ENCODE measurements around the gene MLKL. TPM values are rescaled to one million over a fixed set of nuclear protein-coding genes. Genes with fewer than 3 reads are reported as not detected.

MLKL gene
- total RNA-seq, 4 donors from 2014 or later: 1.2 to 4.6 (median 2.9) TPM

DNA sequence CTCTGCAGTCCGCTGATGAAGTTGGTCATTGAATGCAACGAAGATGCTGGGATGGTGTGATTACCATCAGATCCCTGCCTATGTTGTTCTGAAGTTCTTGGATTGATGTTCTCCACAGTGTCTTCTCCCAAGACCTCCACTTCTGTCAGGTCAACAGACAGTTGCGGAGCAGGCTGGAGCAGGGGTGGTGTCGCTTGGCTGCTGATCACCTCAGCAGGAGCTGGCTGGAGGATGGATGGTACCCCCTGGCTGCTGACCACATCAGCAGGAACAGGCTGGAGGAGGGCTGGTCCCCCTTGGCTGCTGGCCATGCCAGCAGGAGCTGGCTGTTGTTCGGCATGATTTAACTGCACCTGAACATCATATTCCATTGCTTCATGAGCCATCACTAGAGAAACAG is 39.6 kb downstream of the MLKL start:
- intact Hi-C loops (cut with DNase I; ENCODE audit: low total_unique reads) (no loop called here), in situ Hi-C loops (cut with MboI; ENCODE audit: low sequenced_read_pairs in 4 of 4) (no loop called here)
- DNase-seq (no peak), ATAC-seq (no peak)
- no peaks in the 10 kb centered on the region for H3K27me3 ChIP-seq
- no peak overlapping the region for H3K27ac ChIP-seq
- H3K4me3 ChIP-seq: no peak overlapping the region
- TF ChIP-seq POLR2A (IDR thresholded peaks at IDR 0.05): no peak
- TF ChIP-seq, protein P1, sequence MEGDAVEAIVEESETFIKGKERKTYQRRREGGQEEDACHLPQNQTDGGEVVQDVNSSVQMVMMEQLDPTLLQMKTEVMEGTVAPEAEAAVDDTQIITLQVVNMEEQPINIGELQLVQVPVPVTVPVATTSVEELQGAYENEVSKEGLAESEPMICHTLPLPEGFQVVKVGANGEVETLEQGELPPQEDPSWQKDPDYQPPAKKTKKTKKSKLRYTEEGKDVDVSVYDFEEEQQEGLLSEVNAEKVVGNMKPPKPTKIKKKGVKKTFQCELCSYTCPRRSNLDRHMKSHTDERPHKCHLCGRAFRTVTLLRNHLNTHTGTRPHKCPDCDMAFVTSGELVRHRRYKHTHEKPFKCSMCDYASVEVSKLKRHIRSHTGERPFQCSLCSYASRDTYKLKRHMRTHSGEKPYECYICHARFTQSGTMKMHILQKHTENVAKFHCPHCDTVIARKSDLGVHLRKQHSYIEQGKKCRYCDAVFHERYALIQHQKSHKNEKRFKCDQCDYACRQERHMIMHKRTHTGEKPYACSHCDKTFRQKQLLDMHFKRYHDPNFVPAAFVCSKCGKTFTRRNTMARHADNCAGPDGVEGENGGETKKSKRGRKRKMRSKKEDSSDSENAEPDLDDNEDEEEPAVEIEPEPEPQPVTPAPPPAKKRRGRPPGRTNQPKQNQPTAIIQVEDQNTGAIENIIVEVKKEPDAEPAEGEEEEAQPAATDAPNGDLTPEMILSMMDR (IDR thresholded peaks at IDR 0.05 in 4 of 5, conservative IDR thresholded peaks at IDR 0.05 in 1 of 5): no peak
- no peaks in the 10 kb centered on the region for H3K9me3 ChIP-seq
- peaks cover 4 to 6% of the 10 kb centered on the region in 2 donors for H3K4me1 ChIP-seq
- H3K36me3 ChIP-seq: peaks cover 0 to 53% of the 10 kb centered on the region in 2 donors

DNA sequence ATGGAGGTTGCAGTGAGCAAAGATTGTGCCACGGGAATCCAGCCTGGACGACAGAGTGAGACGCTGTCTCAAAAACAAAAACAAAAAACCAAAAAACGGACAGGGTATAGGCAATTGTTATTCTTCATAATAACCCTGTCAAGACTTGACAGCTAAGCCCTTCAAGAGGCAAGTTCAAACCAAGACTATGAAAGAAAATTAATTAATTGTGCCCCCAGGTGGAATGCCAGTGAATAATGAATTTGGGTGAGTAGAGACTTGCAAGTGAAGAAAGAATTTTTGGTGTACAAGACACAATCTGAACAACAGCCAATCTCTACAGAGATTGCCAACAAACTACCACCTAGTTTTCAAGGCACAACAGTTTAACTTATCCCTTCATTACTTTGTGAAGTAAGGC is 40.3 kb downstream of the MLKL start:
- no peak overlapping the region for H3K27ac ChIP-seq
- intact Hi-C loops (cut with DNase I; ENCODE audit: low total_unique reads) (no loop called here), in situ Hi-C loops (cut with MboI; ENCODE audit: low sequenced_read_pairs in 4 of 4) (no loop called here)
- no peaks in the 10 kb centered on the region for H3K4me1 ChIP-seq
- no peak for DNase-seq
- H3K4me3 ChIP-seq: no peak overlapping the region
- H3K36me3 ChIP-seq: peaks cover 0 to 53% of the 10 kb centered on the region in 2 donors
- TF ChIP-seq, protein P1 (IDR thresholded peaks at IDR 0.05 in 4 of 5, conservative IDR thresholded peaks at IDR 0.05 in 1 of 5): no peak
- no peak for TF ChIP-seq POLR2A (IDR thresholded peaks at IDR 0.05)
- ATAC-seq: no peak
- no peaks in the 10 kb centered on the region for H3K9me3 ChIP-seq
- no peaks in the 10 kb centered on the region for H3K27me3 ChIP-seq

DNA sequence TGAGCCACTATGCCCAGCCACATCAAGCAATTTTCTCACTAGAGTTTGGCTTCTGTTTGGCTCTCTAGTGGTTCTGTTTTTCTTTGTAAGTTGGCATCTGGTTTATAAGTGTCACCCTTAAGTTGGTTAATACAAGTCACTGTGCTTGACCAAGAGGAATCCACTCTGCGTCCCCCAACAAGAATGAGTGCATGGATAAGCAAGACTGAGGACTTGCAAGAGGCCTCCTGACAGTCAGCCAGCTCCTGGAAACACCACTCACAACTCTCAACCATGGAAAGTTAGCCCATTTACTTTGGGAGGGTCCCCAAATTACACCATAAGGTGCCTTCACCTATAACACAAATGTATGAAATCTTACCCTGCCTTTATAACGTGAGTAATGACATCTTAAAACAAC is 41.6 kb downstream of the MLKL start:
- no peak for TF ChIP-seq POLR2A (IDR thresholded peaks at IDR 0.05)
- TF ChIP-seq, protein P1 (IDR thresholded peaks at IDR 0.05 in 4 of 5, conservative IDR thresholded peaks at IDR 0.05 in 1 of 5): no peak
- ATAC-seq (no peak), DNase-seq (no peak)
- Histone ChIP-seq H3K9me3 (no peaks in the 10 kb centered on the region), H3K4me1 (no peaks in the 10 kb centered on the region), H3K27me3 (no peaks in the 10 kb centered on the region), H3K4me3 (no peak overlapping the region), H3K36me3 (peaks cover 0 to 44% of the 10 kb centered on the region in 2 donors), H3K27ac (no peak overlapping the region)
- intact Hi-C loops (cut with DNase I; ENCODE audit: low total_unique reads): no loop called here
- in situ Hi-C loops (cut with MboI; ENCODE audit: low sequenced_read_pairs in 4 of 4): no loop called here

DNA sequence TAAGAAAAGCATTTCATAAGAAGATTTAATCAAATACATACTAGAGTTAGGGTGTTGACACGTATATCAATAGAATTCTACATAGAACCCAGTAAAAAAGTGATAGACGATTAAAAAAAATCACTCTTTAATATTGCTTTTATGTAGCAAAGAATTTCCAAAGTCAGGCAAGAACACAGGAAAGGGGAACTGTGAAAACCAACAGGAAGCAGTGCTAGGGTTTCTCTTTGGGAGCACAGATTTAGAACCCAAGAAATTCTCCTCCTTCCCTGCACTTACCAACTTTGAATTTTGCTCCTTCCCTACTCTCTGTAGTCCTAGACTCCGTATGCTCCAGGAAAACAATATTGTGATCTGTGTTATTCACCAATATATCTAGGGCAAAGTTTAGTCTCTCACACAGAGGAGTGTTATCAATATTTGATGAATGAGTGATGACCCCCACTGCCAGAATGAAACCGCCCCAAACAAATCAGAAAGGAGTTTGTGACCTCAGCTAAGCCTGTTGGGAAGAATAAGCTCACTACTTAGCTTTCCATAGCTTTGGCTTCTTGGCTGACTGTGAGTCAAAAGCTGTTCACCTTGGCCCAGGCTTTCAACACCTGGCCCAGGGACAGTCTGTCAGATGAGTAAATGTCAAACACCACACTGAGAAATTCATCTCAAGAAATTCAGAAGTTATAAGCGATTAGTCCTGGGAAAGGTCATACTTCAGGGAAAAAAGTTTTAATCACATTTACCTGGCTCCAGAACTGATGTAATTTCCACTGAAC is 42.6 kb downstream of the MLKL start:
- TF ChIP-seq POLR2A (IDR thresholded peaks at IDR 0.05): no peak
- TF ChIP-seq, protein P1 (IDR thresholded peaks at IDR 0.05 in 4 of 5, conservative IDR thresholded peaks at IDR 0.05 in 1 of 5): no peak
- H3K4me3 ChIP-seq: no peak overlapping the region
- H3K27ac ChIP-seq: no peak overlapping the region
- ATAC-seq (no peak), DNase-seq (no peak)
- in situ Hi-C loops (cut with MboI; ENCODE audit: low sequenced_read_pairs in 4 of 4): no loop called here
- H3K27me3 ChIP-seq: no peaks in the 10 kb centered on the region
- no peaks in the 10 kb centered on the region for H3K4me1 ChIP-seq
- H3K36me3 ChIP-seq: peaks cover 0 to 39% of the 10 kb centered on the region in 2 donors
- no peaks in the 10 kb centered on the region for H3K9me3 ChIP-seq
- intact Hi-C loops (cut with DNase I; ENCODE audit: low total_unique reads): no loop called here
